ELR (cell line): Measurements from ENCODE around the gene DMRTC1.
"Not testable (repeated sequence)": the region's sequence is repeated elsewhere in the genome, so short reads cannot be mapped to it uniquely, and the experiment has no call there.

ENCODE experiments used
- DNase-seq: peaks from one replicate; pipeline ENCODE4 v3.0.0-alpha.2; 2015; ENCODE audit warnings: low read depth

Gene DMRTC1

GRCh38 chrX:72943819-72944169, at the start of gene DMRTC1:
Gene DMRTC1, minus strand, starts transcription at chrX:72943837. Its CDS starts 68,143 bp downstream, at chrX:72875694.
- DNase-seq = not testable (repeated sequence)

GRCh38 chrX:72980894-72981469, 37.3 kb upstream of the DMRTC1 start:
- DNase-seq = not testable (repeated sequence)

GRCh38 chrX:72974885-72975284, 31.2 kb upstream of the DMRTC1 start:
- not testable (repeated sequence) for DNase-seq

GRCh38 chrX:72971859-72972258, 28.2 kb upstream of the DMRTC1 start:
- not testable (repeated sequence) for DNase-seq

GRCh38 chrX:72959971-72960370, 16.3 kb upstream of the DMRTC1 start:
- DNase-seq = not testable (repeated sequence)

GRCh38 chrX:72943035-72943818, 410 bp downstream of the DMRTC1 start:
- DNase-seq = not testable (repeated sequence)

GRCh38 chrX:72942272-72942671, 1.4 kb downstream of the DMRTC1 start:
- DNase-seq = not testable (repeated sequence)

GRCh38 chrX:72937906-72938305, 5.7 kb downstream of the DMRTC1 start, which contains the start of gene FAM236A:
Gene FAM236A, plus strand, starts transcription at chrX:72938206. Its CDS starts 57 bp downstream, at chrX:72938263.
- not testable (repeated sequence) for DNase-seq

- DNase-seq = not testable (repeated sequence)
Observed at GRCh38 chrX:72936882-72937455, 6.7 kb downstream of the DMRTC1 start.

- not testable (repeated sequence) for DNase-seq
Observed at GRCh38 chrX:72936455-72936854, 7.2 kb downstream of the DMRTC1 start.

GRCh38 chrX:72932283-72932682, 11.4 kb downstream of the DMRTC1 start:
- not testable (repeated sequence) for DNase-seq

- DNase-seq = not testable (repeated sequence)
Observed at GRCh38 chrX:72916096-72916495, 27.5 kb downstream of the DMRTC1 start.

- DNase-seq = not testable (repeated sequence)
Observed at GRCh38 chrX:72912315-72912714, 31.3 kb downstream of the DMRTC1 start, which contains the start of gene FAM236C. Gene FAM236C, plus strand, starts transcription at chrX:72912615. Its CDS starts 100 bp downstream, at chrX:72912715.

- DNase-seq = not testable (repeated sequence)
Observed at GRCh38 chrX:72889740-72890139, 53.9 kb downstream of the DMRTC1 start.

GRCh38 chrX:72882898-72883297, 60.7 kb downstream of the DMRTC1 start:
- DNase-seq = not testable (repeated sequence)

GRCh38 chrX:72837532-72837931, 106.1 kb downstream of the DMRTC1 start:
- DNase-seq = not testable (repeated sequence)

- DNase-seq = not testable (repeated sequence)
Observed at GRCh38 chrX:72830701-72831100, 112.9 kb downstream of the DMRTC1 start.
